ENCODE data around the gene SHISA5.

GRCh38 chr3:48486952-48487351, 17.0 kb downstream of the SHISA5 start:
- TF ChIP-seq CTCF (IDR thresholded peaks at IDR 0.05; ENCODE audit: low read depth, low read length) (no peak), EZH2phosphoT487 (IDR thresholded peaks at IDR 0.05; ENCODE audit: low read depth) (no peak)
